Gastrocnemius medialis (tissue), 4 donors: ENCODE data around the gene IQCM.

Source experiments
- CTCF ChIP-seq, 5 experiments: fragments of 450-650 bp in 3 of 5; fragments of 200-600 bp in 2 of 5; sonication (generic) in 2 of 5; IDR thresholded peaks in 4 of 5; conservative IDR thresholded peaks in 1 of 5; 1 replicate in 4 of 5; 2 replicates in 1 of 5; pipeline ENCODE4 v1.5.1; 2016 to 2019; ENCODE audit warnings: antibody characterized with exemption in 5 of 5, mild to moderate bottlenecking in 3 of 5, moderate library complexity in 3 of 5
- POLR2A ChIP-seq, 2 donors: fragments of 450-650 bp; IDR thresholded peaks; one replicate each; pipeline ENCODE4 v1.6.1; 2017; ENCODE audit warnings: antibody characterized with exemption in 2 of 2, mild to moderate bottlenecking in 2 of 2, moderate library complexity in 2 of 2

GRCh38 chr4:149321438-149321837 lies 494.2 kb downstream of the IQCM start:
- TF ChIP-seq CTCF (IDR thresholded peaks at IDR 0.05 in 4 of 5, conservative IDR thresholded peaks at IDR 0.05 in 1 of 5) (no peak), POLR2A (IDR thresholded peaks at IDR 0.05) (no peak)
